CD4-positive, alpha-beta T cell treated with Interleukin-17A for 1 hour (primary cell): ENCODE data around the gene ATP8A1.
"Not testable (repeated sequence)": the region's sequence is repeated elsewhere in the genome, so short reads cannot be mapped to it uniquely, and the experiment has no call there.

Experiments used
- DNase-seq: peaks from one replicate; pipeline ENCODE4 v3.0.0-alpha.2; 2020

The ATP8A1 gene

DNA sequence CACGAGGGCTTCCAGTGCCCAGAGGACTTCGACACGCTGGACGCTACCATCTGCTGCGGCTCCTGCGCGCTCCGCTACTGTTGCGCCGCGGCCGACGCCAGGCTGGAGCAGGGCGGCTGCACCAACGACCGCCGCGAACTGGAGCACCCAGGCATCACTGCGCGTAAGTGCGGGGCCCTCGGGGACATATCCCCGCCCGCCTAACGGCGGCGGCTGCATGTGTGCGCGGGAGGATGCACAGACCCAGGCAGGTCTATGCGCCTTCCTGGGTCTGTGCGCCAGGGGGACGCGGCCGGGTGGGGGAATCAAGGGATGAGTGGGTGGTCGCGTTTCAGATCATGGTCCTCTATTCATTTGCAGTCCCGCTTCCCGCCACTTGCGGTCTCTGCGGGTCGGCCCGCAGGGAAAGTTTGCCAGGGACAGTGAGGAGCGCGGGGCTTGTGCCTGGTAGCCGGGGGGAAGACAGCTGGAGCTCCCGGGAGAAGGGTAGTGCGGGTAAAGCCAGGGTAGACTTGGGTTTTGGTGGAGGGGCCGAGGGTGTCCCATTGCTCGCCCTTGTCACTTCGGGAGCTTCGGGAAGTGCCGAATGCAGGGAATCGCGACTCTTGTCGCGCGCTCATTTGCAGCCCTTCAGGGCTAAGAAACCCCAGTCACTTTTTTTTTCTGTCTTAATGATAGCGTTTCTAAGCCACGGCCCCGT lies 258.6 kb downstream of the ATP8A1 start:
- DNase-seq, result no peak

DNA sequence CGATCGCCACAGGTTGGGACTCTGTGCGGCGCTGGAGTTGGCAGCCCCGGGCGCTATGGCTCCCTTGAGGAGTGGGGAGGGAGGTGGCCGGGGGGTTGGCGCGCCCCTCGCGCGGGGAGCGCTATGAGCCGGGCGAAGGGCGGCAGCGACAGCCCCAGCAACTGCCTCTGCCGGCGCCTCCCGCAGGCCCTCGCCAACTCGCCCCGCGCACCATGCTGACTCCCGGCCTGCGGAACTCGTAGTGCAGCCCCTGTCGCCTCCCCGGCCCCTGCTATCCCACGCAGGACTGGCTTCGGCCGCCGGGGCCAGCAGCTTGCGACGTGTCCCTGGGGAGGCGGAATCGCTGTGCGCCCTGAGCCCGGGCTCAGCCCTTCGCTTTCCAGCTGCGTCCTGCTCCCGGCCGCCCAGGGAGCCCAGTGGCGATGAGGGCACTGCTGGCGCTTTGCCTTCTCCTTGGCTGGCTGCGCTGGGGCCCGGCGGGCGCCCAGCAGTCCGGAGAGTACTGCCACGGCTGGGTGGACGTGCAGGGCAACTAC lies 259.2 kb downstream of the ATP8A1 start:
- no peak for DNase-seq

DNA sequence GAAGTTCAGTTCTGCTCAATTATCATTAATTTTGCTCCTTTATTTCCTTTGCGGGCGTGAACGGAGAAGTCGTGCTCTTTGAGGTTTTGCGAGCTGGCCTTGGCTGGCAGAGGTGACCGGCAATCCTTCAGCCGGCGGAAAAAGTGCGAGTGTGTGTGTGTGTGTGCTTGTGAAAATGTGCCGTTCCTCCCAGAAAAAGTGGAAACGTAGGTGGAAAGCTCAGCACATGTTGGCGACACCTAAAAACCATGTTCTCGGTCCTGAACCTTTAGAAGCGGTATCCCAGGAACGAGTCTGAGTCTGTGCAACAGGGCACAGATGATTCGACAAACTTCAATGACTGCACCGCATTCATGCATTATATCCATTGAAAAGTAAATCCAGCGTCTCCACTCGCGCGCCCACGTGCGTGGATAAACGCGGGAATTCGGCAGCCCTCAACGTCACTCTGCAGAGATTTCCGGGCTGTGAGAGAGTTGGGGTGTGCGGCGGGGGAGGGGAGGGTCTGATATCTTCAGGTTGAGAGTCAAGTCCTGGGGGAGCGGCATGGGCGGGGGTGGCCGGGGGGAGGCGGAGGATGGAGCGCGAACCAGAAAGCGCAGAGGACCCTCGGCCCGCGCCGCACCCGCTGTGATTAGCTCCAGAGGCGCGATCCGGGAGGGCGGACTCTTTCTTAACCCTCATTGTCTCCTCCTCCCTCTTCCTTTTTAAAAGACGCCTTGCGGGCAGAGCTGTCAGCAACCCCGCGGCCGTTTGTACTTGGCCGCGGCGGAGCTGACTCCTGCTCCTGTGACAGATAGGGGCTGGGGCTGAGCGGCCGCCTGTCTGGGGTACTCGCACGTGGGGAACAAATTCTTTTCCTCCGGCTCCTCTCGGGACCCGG lies 259.9 kb downstream of the ATP8A1 start, which contains the start of gene SHISA3:
Gene SHISA3, plus strand, starts transcription at position 737 of the 883 bp plus-strand sequence. CDS start 569 bp downstream, outside the sequence.
- DNase-seq, result no peak

DNA sequence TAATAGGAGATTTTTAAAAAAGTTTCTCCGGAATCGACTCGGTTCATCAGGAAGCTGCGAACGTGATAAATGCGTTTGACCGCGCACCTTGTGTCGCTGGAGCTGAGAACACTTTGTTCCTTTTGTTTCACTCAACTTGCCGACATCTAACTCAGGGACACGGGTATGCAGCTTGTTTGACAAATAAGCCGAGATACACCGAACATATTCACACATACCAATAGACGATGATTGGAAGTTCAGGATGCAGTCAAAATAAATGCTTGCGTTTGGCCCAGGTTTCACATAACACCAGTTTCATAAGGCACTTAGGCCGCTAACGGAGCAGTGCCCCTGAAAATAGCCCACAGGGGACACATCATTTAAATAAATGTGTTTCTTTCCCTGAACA lies 260.5 kb downstream of the ATP8A1 start:
- DNase-seq, result no peak

DNA sequence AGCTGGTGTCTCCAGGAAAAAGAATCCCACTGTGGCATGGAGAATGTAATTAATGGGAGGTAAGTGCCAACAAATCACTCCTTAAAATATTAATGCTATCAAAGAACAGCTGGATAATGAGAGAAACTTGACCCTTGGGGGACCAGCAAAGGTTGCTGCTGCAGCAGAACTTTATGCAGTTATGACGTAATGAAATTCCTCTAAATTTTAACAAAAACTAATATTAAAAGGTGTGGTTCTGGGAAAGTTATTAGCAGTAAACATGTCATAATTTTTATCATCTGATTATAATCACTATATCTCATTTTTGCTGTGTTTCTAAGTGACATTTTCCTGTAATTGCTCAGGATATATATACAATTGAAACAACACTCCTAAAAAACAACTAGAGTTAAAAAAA lies 261.3 kb downstream of the ATP8A1 start:
- DNase-seq, result no peak

DNA sequence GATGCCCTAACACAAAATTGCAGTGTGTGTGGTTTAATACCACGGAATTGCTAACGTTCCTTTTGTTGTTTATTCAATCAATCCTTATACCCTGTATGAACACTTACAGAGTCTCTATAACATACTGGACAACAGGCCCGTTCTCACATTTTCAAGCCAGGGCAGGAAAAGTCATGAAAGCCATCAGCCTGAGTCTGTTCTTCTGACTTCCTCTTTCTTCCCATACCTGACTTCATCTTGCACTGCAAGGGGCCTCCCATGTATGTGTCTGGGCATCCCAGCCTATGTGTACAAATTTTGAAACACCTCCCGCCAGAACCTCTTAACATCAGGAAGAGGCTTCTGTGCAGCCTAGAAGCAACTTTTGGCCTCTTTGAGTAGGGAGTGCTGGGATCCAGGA lies 264.5 kb downstream of the ATP8A1 start:
- DNase-seq, result no peak

DNA sequence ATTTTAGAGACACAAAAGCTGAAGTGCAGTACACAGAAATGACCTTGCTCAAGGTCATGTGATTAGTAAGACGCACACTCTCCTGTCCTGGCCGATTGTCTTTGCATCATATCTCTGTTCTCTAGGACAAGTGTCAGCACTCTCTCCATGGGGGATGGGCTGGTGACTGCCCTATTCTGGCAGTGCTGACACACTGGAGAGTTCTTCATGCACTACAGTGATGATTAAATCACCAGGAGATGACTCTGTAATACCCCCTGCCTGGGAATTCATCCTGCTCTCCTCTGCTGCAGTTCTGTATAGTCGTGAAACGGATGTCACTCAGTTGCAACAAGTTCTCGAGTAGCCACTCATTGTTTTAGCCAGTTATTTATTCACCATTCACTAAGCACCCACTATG lies 264.9 kb downstream of the ATP8A1 start:
- no peak for DNase-seq

DNA sequence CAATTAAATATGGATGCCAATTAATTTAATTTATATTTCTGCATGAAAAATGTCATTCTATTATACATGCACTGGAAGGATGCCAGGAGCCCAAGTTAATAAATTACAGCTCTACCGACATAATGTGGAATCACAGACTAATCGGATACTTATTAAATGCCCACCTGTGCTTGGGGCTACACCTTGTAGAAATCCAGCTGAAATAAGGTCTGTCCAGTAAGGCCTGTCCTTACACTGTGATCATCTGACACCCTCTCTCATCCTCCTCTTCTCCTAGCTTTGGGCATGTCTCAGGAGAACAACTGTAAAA lies 265.6 kb downstream of the ATP8A1 start:
- no peak for DNase-seq

DNA sequence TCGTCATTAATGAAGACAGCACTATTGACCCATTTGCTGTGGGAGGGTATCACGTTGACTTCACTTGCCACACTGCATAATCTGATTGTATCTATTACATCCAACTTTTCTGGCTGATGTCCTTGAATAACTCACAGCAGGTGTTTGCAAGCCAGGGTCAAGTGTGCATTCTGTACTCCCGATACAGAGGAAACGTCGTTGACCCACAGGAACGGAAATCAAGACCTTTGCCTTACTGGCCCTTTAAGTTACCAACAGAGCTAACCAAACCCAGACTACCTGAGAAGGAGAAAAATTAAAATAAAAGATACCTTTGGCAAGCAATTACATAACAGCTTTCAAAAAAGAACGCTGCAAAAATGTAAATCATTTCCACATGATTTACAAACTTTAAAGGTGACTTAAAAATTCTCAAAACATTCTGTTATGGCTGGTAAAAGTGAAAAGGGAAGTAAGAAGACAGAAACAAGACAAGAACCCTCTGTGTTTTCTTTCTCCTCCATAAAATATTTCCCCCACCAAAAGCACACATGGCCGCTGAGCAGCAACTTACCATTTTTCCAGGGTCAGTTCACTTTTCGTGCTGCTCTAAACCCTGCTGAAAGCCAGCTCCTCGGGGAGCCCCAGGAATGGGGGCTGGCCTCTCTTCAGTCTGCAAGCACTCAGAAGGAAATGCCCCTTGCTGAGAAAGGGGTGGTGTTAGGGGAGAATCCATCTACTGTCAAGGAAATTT lies 266.1 kb downstream of the ATP8A1 start:
- DNase-seq, result no peak

DNA sequence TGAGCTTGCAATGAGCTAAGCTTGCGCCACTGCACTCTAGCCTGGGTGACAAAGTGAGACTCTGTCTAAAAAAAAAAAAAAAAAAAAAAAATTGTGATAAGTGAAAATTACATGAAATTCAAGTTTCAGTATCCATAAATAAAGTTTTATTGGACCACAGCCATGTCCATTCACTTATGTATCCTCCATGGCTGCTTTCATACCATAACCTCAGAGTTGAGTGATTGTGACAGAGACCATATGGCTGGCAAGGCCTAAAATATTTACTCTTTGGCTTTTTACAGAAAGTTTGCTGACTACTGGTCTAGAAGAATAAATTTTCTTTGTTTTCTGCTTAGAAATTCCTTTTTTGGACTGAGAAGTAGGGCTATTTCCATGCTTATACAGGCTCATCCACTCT lies 271.4 kb downstream of the ATP8A1 start:
- DNase-seq, result no peak

DNA sequence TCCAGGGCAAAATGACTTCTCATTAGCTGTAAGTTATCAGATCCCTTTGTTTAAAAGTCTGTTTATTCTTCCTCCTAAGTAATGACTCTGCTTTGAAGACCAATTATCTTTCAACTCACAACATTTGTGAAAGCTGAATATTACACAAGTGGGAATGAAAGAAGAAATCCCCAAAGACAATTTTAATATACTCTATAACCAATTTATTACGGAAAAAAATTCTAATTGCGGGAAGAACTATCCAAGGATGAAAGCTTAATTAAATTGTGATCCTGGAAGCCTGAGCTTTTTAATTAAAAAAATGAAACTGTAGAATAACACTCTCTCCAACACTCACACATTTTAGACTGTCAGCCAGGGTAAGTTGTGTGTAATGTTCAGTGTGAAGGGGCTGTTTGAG lies 275.2 kb downstream of the ATP8A1 start:
- DNase-seq, result no peak

DNA sequence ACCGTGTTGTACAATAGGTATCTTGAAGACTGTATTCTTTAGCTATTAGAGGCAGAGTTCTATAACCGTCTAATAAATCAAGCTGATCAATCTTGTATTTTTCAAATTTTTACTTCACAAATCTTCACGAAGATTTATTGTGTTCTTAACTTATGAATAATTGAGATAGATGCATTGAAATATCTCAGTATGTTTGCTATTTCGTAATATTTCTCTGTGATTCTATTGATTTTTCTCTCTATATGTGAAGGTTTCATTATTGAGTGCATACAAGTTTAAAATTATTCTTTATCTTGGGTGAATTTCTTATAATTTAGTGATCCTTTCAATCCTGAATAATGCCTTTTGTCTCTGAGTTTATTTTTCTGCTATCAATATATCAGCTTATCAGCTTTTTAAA lies 279.4 kb downstream of the ATP8A1 start:
- DNase-seq, result no peak

DNA sequence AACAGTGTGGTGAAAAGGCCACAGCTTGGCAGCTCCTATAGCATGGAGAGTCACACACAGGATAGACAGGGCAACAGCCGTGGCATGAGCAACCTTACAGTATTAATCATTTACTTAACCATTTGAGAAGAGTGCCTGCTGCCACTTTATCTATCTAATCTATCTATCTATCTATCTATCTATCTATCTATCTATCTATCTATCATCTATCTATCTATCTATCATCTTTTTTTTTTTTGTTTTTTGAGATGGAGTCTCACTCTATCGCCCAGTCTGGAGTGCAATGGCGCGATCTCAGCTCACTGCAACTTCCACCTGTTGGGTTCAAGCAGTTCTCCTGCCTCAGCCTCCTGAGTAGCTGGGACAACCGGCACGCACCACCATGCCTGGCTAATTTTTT lies 284.6 kb downstream of the ATP8A1 start:
- not testable (repeated sequence) for DNase-seq

DNA sequence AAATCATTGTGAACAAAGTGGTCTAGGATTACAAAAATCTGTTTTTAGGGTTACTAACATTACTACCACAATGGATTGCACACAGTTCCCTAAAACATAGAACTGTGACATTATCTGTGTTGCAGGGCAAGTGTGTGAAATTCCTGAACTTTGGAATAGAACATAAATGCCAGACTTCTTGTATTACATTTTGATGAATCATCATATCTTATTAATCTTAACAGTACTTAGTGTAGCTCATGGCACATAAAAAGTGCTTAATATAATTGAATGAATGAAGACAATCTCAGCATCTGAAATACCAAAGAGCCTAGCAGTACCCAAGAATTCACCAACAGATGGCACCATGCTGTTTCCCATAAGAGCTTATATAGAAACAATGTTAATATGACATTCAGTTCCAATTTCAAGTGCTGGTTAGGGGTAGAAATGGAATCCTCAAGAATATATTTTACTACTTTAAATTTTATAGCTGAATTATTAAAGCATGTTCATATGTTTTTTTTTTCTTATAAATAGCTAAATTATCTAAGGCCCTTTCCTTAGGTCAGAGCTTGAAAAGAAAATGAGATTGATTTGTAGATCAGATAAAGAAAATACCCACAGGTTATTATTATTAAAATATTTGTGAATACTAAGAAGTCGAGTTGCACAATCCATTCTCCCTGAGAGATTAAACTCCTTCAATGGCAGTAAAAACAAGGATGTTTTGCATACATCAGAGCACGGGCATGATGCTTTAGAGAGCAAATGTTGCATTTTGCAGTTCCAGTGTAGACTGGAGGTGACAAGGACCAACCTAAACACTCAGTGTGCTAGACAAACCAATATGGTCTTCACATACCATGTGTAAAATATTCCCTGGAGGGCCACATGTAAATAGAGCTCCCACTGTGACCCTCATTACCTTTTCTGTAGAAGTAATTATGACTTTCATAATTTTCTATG lies 285.3 kb downstream of the ATP8A1 start:
- DNase-seq, result peak; percentile 13

DNA sequence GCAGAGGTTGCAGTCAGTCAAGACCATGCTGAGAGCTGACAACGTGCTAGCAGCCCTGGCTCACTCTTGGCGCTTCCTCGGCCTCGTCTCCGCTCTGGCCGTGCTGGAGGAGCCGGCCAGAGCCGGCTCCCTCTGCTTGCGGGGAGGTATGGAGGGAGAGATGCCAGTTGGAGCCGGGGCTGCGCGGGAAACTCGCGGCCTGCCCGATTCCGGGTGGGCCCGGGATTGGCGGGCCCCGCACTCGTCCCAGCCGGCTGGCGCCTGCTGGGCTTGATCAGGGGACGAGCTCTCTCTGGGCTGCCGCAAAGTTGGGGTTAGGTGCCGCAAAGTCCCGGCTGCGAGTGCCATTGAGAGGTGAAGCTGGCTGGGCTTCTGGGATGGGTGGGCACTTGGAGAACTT lies 287.4 kb downstream of the ATP8A1 start:
- DNase-seq, result no peak

DNA sequence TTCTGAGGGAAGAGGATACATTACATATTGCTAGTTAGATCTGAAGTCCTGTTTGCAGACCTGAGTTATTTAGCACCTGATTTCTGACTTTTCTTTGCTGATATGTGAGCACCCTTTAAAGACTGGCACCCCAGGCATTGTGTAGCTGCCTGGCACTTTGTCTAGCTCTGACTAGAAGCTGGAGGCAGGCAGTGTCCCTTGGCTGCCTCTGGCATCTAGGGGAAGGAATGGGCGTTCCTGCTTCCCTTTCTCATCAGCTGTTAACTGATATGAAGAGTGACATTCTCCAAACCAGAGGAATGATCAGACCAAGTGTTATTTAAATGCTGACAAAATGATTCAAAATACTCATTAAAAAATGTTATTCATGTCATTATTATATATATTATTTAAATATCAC lies 289.9 kb downstream of the ATP8A1 start:
- no peak for DNase-seq

DNA sequence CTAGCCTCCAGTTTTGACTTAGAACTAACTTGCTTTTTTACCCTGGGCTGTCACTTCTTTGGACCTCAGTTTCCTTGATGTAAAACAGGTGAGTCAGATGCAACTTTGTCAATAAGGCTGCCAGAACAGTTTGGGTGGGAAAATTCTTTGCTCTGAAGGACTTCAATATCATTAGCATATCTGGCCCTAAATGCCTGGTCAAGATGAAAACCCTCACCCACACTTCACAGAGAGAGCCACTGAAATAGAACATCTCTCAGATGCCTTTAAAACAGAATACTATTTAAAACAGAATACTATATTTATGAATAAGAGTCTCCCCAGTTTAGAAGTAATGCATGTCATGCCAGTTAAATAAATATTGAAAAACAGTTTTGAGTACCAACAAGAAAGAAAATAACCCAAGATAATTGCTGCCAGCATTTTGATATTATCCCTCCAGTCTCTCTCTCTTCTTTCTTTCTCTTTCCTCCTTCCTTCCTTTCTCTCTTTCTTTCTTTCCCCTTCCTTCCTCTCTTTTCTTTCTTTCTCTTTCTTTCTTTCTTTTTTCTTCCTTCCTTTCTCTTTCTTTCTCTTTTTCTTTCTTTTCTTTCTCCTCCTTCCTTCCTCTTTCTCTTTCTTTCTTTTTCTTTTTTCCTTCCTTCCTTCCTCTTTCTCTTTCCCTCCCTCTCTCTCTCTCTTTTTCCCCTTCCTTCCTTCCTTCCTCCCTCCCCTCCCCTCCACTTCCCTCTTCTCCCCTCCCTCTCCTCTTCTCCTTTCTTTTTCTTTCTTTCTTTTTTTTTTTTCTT lies 292.4 kb downstream of the ATP8A1 start:
- no peak for DNase-seq

DNA sequence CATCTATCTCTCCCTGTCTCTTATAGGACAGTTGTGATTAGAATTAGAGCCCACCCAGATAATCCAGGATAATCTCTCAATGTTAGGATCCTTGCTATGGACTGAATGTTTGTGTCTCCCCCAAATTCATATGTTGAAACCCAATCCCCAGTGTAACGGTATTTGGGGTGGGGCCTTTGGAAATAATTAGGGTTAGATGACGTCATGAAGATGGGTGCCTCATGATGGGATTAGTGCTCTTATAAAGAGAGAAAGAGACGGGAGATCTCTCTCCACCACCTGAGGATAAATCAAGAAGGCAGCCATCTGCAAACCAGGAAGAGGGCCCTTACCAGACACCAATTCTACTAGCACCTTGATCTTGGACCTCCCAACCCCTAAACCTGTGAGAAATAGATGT lies 293.3 kb downstream of the ATP8A1 start:
- DNase-seq, result no peak

DNA sequence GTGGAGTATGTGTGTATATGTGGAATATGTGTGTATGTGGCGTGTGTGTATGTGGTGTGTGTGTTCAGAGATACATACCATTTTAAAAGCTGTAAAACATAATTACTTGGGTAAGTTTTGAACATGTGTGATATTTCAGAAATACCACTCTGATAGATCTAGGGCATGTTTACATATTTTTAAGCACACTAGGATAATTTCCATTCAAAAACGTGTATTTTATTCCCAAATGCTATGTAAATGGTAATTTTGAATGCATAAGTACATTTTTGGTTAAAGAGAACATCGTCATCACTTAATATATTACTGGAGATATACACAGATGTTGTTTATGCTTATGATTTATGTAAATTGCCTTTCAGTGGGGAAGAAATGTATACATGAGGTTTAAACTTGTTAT lies 294.3 kb downstream of the ATP8A1 start:
- DNase-seq, result no peak

DNA sequence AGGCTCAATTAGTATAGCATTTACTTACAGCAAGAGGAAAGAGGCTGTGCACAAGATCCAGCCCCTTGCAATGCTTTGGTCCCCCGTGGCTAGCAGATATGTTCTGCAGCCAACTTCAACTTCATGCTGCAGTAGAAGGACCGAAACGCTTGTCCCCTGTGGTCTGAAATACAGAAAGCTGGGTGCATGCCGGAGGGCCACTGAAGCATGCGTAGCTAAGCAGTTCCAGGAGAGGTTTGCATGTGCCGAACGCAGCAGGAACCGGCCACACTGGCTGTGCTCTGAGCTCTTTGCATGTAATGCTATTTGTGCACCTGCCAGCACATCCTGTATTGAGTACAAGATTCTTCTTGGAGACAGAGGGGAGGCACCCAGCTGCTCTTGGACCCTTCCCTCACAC lies 295.4 kb downstream of the ATP8A1 start:
- no peak for DNase-seq

DNA sequence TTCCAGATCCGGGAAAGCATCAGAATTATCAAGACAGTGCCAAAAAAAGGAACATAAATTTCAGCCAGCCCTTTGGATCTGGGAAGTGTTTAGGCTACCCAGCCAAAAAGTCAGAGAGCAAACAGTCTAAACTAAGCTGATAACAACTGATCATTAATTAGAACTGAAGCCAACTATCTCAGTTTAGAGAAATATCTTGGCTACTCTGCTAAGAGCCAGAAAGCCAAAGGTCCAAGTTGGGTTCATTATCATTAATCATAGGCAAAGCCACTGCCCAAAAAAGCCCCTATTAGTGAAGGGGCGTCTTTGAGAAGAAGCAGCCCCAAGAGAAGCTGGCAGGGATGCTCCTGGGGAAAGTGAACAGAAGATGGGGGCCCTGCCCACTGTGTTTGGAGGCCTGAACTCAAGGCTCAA lies 296.6 kb downstream of the ATP8A1 start:
- no peak for DNase-seq

DNA sequence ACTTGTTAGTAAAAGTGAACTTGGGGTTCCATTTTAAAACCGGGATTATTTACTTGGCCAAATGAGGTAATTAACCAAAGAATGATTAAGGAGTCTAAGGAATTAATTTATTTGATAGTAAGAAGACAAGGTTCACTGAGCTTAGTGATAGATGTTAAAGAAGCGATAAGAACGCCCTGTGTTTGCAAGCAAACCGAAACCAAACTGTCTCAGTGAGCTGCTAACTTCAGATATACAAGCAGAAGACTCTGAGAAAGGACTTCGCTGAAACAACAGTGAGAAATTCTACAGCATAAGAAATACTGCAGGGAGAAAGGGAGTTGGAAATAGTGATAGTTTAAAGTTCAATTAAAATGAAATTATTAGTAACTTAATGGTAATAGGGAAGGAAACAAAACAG lies 297.2 kb downstream of the ATP8A1 start:
- DNase-seq, result no peak
